ENCODE results near the gene RAD52.

RAD52 gene

GRCh38 chr12:911191-911826 lies 38.2 kb downstream of the RAD52 start:
- H3K36me3 Mint-ChIP-seq, result peaks cover 100% of the 10 kb centered on the region
- no peak overlapping the region for H3K4me3 Mint-ChIP-seq
- DNase-seq (ENCODE audit: low spot score in 2 of 2) (no peak), ATAC-seq (no peak)
- H3K4me1 Mint-ChIP-seq, result peaks cover 8% of the 10 kb centered on the region
- no peak overlapping the region for H3K27ac Mint-ChIP-seq
- H3K9me3 Mint-ChIP-seq, result no peaks in the 10 kb centered on the region

GRCh38 chr12:910416-910815 lies 39.1 kb downstream of the RAD52 start:
- DNase-seq (ENCODE audit: low spot score in 2 of 2) (no peak), ATAC-seq (no peak)
- peaks cover 14% of the 10 kb centered on the region for H3K4me1 Mint-ChIP-seq
- no peaks in the 10 kb centered on the region for H3K9me3 Mint-ChIP-seq
- H3K36me3 Mint-ChIP-seq, result peaks cover 100% of the 10 kb centered on the region
- H3K27ac Mint-ChIP-seq, result no peak overlapping the region
- no peak overlapping the region for H3K4me3 Mint-ChIP-seq

- DNase-seq (ENCODE audit: low spot score in 2 of 2) (no peak), ATAC-seq (no peak)
- Mint-ChIP-seq H3K36me3 (peaks cover 100% of the 10 kb centered on the region), H3K9me3 (no peaks in the 10 kb centered on the region), H3K4me3 (no peak overlapping the region), H3K4me1 (peaks cover 19% of the 10 kb centered on the region), H3K27ac (peak overlapping the region; percentile 55)
Measured at GRCh38 chr12:909861-910260, 39.6 kb downstream of the RAD52 start.

GRCh38 chr12:907413-908185 lies 41.9 kb downstream of the RAD52 start:
- Mint-ChIP-seq H3K4me3 (no peak overlapping the region), H3K27ac (peak overlapping the region; percentile 14), H3K4me1 (peaks cover 18% of the 10 kb centered on the region), H3K36me3 (peaks cover 100% of the 10 kb centered on the region), H3K9me3 (no peaks in the 10 kb centered on the region)
- ATAC-seq (no peak), DNase-seq (ENCODE audit: low spot score in 2 of 2) (no peak)

GRCh38 chr12:906062-906585 lies 43.4 kb downstream of the RAD52 start:
- Mint-ChIP-seq H3K36me3 (peaks cover 100% of the 10 kb centered on the region), H3K27ac (peak overlapping the region; percentile 85), H3K9me3 (no peaks in the 10 kb centered on the region), H3K4me3 (no peak overlapping the region), H3K4me1 (peaks cover 18% of the 10 kb centered on the region)
- ATAC-seq (no peak), DNase-seq (ENCODE audit: low spot score in 2 of 2) (no peak)

GRCh38 chr12:905261-906031 lies 44.0 kb downstream of the RAD52 start:
- peak; percentile 61 for ATAC-seq
- Mint-ChIP-seq H3K9me3 (no peaks in the 10 kb centered on the region), H3K36me3 (peaks cover 100% of the 10 kb centered on the region), H3K27ac (peak overlapping the region; percentile 85), H3K4me1 (peaks cover 18% of the 10 kb centered on the region), H3K4me3 (peak overlapping the region; percentile 1)
- no peak for DNase-seq (ENCODE audit: low spot score in 2 of 2)

GRCh38 chr12:904010-904414 lies 45.5 kb downstream of the RAD52 start:
- Mint-ChIP-seq H3K36me3 (peaks cover 100% of the 10 kb centered on the region), H3K4me1 (peaks cover 18% of the 10 kb centered on the region), H3K4me3 (no peak overlapping the region), H3K9me3 (no peaks in the 10 kb centered on the region), H3K27ac (peak overlapping the region; percentile 85)
- no peak for ATAC-seq
- DNase-seq (ENCODE audit: low spot score in 2 of 2), result no peak

GRCh38 chr12:903055-903454 lies 46.4 kb downstream of the RAD52 start:
- Mint-ChIP-seq H3K4me1 (peaks cover 18% of the 10 kb centered on the region), H3K27ac (peak overlapping the region; percentile 85), H3K4me3 (no peak overlapping the region), H3K36me3 (peaks cover 100% of the 10 kb centered on the region), H3K9me3 (no peaks in the 10 kb centered on the region)
- no peak for DNase-seq (ENCODE audit: low spot score in 2 of 2)
- ATAC-seq, result no peak

- ATAC-seq (no peak), DNase-seq (ENCODE audit: low spot score in 2 of 2) (no peak)
- peaks cover 18% of the 10 kb centered on the region for H3K4me1 Mint-ChIP-seq
- H3K4me3 Mint-ChIP-seq, result no peak overlapping the region
- no peaks in the 10 kb centered on the region for H3K9me3 Mint-ChIP-seq
- peaks cover 100% of the 10 kb centered on the region for H3K36me3 Mint-ChIP-seq
- H3K27ac Mint-ChIP-seq, result peak overlapping the region; percentile 73
Measured at GRCh38 chr12:902581-902980, 46.9 kb downstream of the RAD52 start.

GRCh38 chr12:897386-897785 lies 52.1 kb downstream of the RAD52 start:
- DNase-seq (ENCODE audit: low spot score in 2 of 2) (no peak), ATAC-seq (no peak)
- H3K36me3 Mint-ChIP-seq, result peaks cover 100% of the 10 kb centered on the region
- no peaks in the 10 kb centered on the region for H3K9me3 Mint-ChIP-seq
- no peaks in the 10 kb centered on the region for H3K4me1 Mint-ChIP-seq
- no peak overlapping the region for H3K4me3 Mint-ChIP-seq
- peak overlapping the region; percentile 62 for H3K27ac Mint-ChIP-seq

GRCh38 chr12:896031-896430 lies 53.5 kb downstream of the RAD52 start:
- Mint-ChIP-seq H3K4me1 (no peaks in the 10 kb centered on the region), H3K4me3 (no peak overlapping the region), H3K9me3 (no peaks in the 10 kb centered on the region), H3K36me3 (peaks cover 100% of the 10 kb centered on the region), H3K27ac (no peak overlapping the region)
- ATAC-seq, result no peak
- DNase-seq (ENCODE audit: low spot score in 2 of 2), result no peak

- H3K4me3 Mint-ChIP-seq, result no peak overlapping the region
- H3K9me3 Mint-ChIP-seq, result no peaks in the 10 kb centered on the region
- ATAC-seq (no peak), DNase-seq (ENCODE audit: low spot score in 2 of 2) (no peak)
- H3K4me1 Mint-ChIP-seq, result no peaks in the 10 kb centered on the region
- peaks cover 100% of the 10 kb centered on the region for H3K36me3 Mint-ChIP-seq
- no peak overlapping the region for H3K27ac Mint-ChIP-seq
Measured at GRCh38 chr12:894226-894625, 55.3 kb downstream of the RAD52 start.

GRCh38 chr12:886206-886605 lies 63.3 kb downstream of the RAD52 start:
- Mint-ChIP-seq H3K4me3 (no peak overlapping the region), H3K4me1 (no peaks in the 10 kb centered on the region), H3K36me3 (peaks cover 100% of the 10 kb centered on the region), H3K27ac (no peak overlapping the region), H3K9me3 (no peaks in the 10 kb centered on the region)
- ATAC-seq (no peak), DNase-seq (ENCODE audit: low spot score in 2 of 2) (no peak)

- Mint-ChIP-seq H3K9me3 (no peaks in the 10 kb centered on the region), H3K4me1 (no peaks in the 10 kb centered on the region), H3K4me3 (no peak overlapping the region), H3K27ac (no peak overlapping the region), H3K36me3 (peaks cover 100% of the 10 kb centered on the region)
- no peak for DNase-seq (ENCODE audit: low spot score in 2 of 2)
- no peak for ATAC-seq
Measured at GRCh38 chr12:885701-886100, 63.8 kb downstream of the RAD52 start.

GRCh38 chr12:884746-885414 lies 64.6 kb downstream of the RAD52 start:
- peak overlapping the region; percentile 5 for H3K27ac Mint-ChIP-seq
- no peak for ATAC-seq

More at GRCh38 chr12:884746-885414, 64.6 kb downstream of the RAD52 start:
- Mint-ChIP-seq H3K9me3 (no peaks in the 10 kb centered on the region), H3K4me1 (no peaks in the 10 kb centered on the region), H3K36me3 (peaks cover 100% of the 10 kb centered on the region), H3K4me3 (no peak overlapping the region)
- no peak for DNase-seq (ENCODE audit: low spot score in 2 of 2)
